Liver (tissue), 9 donors: ENCODE measurements around the gene ITGB6. TPM values are rescaled to one million over a fixed set of nuclear protein-coding genes. Genes with fewer than 3 reads are reported as not detected.
"Not testable (repeated sequence)": the region's sequence is repeated elsewhere in the genome, so short reads cannot be mapped to it uniquely, and the experiment has no call there.

Experiments used
- DNase-seq: peaks from one replicate; pipeline ENCODE4 v3.0.0-alpha.2; 2017; ENCODE audit warnings: low spot score
- H3K27ac ChIP-seq, 2 donors: one replicate each; pipeline ENCODE4 v1.7.0; 2013; ENCODE audit warnings: inconsistent platforms in 2 of 2, low read length in 2 of 2, control low read depth in 1 of 2, low read depth in 1 of 2, mild to moderate bottlenecking in 1 of 2
- H3K27me3 ChIP-seq, 4 donors: one replicate each; pipeline versions ENCODE4 v1.6.1 to v1.7.0; 2013; ENCODE audit warnings: low read length in 3 of 4, inconsistent platforms in 1 of 4, mild to moderate bottlenecking in 1 of 4, moderate library complexity in 1 of 4; ENCODE audit not compliant: control insufficient read depth in 4 of 4, insufficient read depth in 4 of 4
- H3K36me3 ChIP-seq, 4 donors: one replicate each; pipeline versions ENCODE4 v1.6.1 to v1.7.0; 2013; ENCODE audit warnings: low read length in 3 of 4, mild to moderate bottlenecking in 3 of 4, low read depth in 1 of 4, moderate library complexity in 1 of 4; ENCODE audit not compliant: control insufficient read depth in 4 of 4, insufficient read depth in 3 of 4
- H3K4me1 ChIP-seq, 4 donors: one replicate each; pipeline versions ENCODE4 v1.6.1 to v1.7.0; 2013; ENCODE audit warnings: low read length in 3 of 4, mild to moderate bottlenecking in 3 of 4, moderate library complexity in 1 of 4; ENCODE audit not compliant: control insufficient read depth in 4 of 4, insufficient read depth in 4 of 4
- H3K4me3 ChIP-seq, 3 donors: one replicate each; pipeline versions ENCODE4 v1.6.1 to v1.7.0; 2013; ENCODE audit warnings: low read length in 3 of 3, control low read depth in 1 of 3, low read depth in 1 of 3, mild to moderate bottlenecking in 1 of 3
- H3K9ac ChIP-seq, 2 donors: one replicate each; pipeline ENCODE4 v1.7.0; 2013; ENCODE audit warnings: low read length in 2 of 2, mild to moderate bottlenecking in 2 of 2, moderate library complexity in 2 of 2, control low read depth in 1 of 2, low read depth in 1 of 2
- H3K9me3 ChIP-seq, 4 donors: one replicate each; pipeline versions ENCODE4 v1.6.1 to v1.7.0; 2013; ENCODE audit warnings: low read length in 3 of 4; ENCODE audit not compliant: control insufficient read depth in 4 of 4
- EGR1 ChIP-seq, 2 donors: IDR thresholded peaks; 2 replicates each; pipeline ENCODE4 v1.6.1; 2016 to 2018; ENCODE audit warnings: antibody characterized with exemption in 2 of 2, low read depth in 2 of 2
- FOXA1 ChIP-seq: IDR thresholded peaks from 2 replicates; pipeline ENCODE4 v1.6.1; 2016; ENCODE audit warnings: antibody characterized with exemption
- GABPA ChIP-seq, 2 donors: IDR thresholded peaks in 1 of 2; conservative IDR thresholded peaks in 1 of 2; 2 replicates each; pipeline ENCODE4 v1.6.1; 2016; ENCODE audit warnings: antibody characterized with exemption in 2 of 2, mild to moderate bottlenecking in 1 of 2, moderate library complexity in 1 of 2
- HNF4A ChIP-seq, 2 donors: conservative IDR thresholded peaks; 2 replicates each; pipeline ENCODE4 v1.6.1; 2016; ENCODE audit warnings: antibody characterized with exemption in 2 of 2, mild to moderate bottlenecking in 2 of 2
- HNF4G ChIP-seq: IDR thresholded peaks from 2 replicates; pipeline ENCODE4 v1.6.1; 2016; ENCODE audit warnings: antibody characterized with exemption
- JUND ChIP-seq, 2 donors: IDR thresholded peaks; 2 replicates each; pipeline ENCODE4 v1.6.1; 2016; ENCODE audit warnings: antibody characterized with exemption in 2 of 2
- NR2F2 ChIP-seq: IDR thresholded peaks from 2 replicates; pipeline ENCODE4 v1.6.1; 2016; ENCODE audit warnings: antibody characterized with exemption
- RAD21 ChIP-seq, 2 donors: IDR thresholded peaks; 2 replicates each; pipeline ENCODE4 v1.6.1; 2016; ENCODE audit warnings: antibody characterized with exemption in 2 of 2, mild to moderate bottlenecking in 2 of 2
- RXRA ChIP-seq, 2 donors: IDR thresholded peaks; 2 replicates each; pipeline ENCODE4 v1.6.1; 2017 to 2018; ENCODE audit warnings: antibody characterized with exemption in 2 of 2, mild to moderate bottlenecking in 1 of 2
- SP1 ChIP-seq: IDR thresholded peaks from 2 replicates; pipeline ENCODE4 v1.6.1; 2018; ENCODE audit warnings: antibody characterized with exemption, mild to moderate bottlenecking
- TAF1 ChIP-seq: conservative IDR thresholded peaks from 2 replicates; pipeline ENCODE4 v1.6.1; 2016; ENCODE audit warnings: antibody characterized with exemption, mild to moderate bottlenecking
- YY1 ChIP-seq: IDR thresholded peaks from 2 replicates; pipeline ENCODE4 v1.6.1; 2016; ENCODE audit warnings: antibody characterized with exemption, mild to moderate bottlenecking
- WGBS: extraction: QIAGEN DNeasy Blood & Tissue Kit; methylation state at CpG from one replicate; pipeline ENCODE4 v1.1.7; 2013; 5-methylcytosine and 5-hydroxymethylcytosine counted together
- polyA plus RNA-seq, 2 donors: library from polyadenylated mRNA; stranded (reverse) in 1 of 2; unstranded in 1 of 2; fragments of 200-250 nt in 1 of 2; fragments of >200 nt in 1 of 2; fragmentation: Nextera tagmentation in 1 of 2; extraction: Ambion mirVana in 1 of 2; gene quantifications; one replicate each; pipeline versions ENCODE4 v1.2.1 to v1.2.3, GENCODE V29; 2013 to 2015
- total RNA-seq, 2 donors: library from RNA; depleted of rRNA; stranded (reverse); fragments of >200 nt; gene quantifications; one replicate each; pipeline ENCODE4 v1.2.3, GENCODE V29; 2014
- TF ChIP-seq, protein P1 (sequence below): IDR thresholded peaks from 2 replicates; pipeline ENCODE4 v1.6.1; 2016; ENCODE audit warnings: antibody characterized with exemption
- TF ChIP-seq, protein P2 (sequence below): IDR thresholded peaks from 2 replicates; pipeline ENCODE4 v1.6.1; 2016; ENCODE audit warnings: antibody characterized with exemption
- TF ChIP-seq, protein P3 (sequence below): IDR thresholded peaks from 2 replicates; pipeline ENCODE4 v1.6.1; 2016; ENCODE audit warnings: antibody characterized with exemption
- donor health status: healthy.
- donor health status: healthy.
- donor health status: healthy.
- donor health status: healthy.
- donor health status: healthy.

Gene ITGB6
- total and polyA plus RNA-seq, 4 donors: 0.03 to 0.10 (median 0.08) TPM; not detected in 1

DNA sequence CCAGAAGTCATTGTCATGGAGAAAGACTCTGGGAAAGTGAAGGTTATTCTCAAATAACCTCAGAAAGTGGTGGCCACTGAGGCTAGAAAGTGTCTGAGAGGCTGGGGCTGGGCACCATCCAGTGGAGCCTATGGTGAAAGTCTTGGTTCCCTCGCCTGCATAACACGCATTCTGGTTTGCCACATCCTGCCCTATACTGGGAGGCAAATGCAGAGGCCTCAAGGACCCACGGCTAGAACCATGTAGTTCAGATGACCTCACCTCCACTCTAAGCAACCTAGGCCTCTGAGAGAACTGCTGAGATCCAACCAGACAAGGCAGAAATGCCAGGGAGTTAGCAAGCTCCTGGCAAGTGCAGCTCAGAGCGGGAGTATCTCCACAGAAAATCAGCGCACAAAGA is 5.1 kb downstream of the ITGB6 start:
- TF ChIP-seq, protein P1, sequence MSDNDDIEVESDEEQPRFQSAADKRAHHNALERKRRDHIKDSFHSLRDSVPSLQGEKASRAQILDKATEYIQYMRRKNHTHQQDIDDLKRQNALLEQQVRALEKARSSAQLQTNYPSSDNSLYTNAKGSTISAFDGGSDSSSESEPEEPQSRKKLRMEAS: no peak
- no peak for TF ChIP-seq EGR1 (IDR thresholded peaks at IDR 0.05; ENCODE audit: low read depth in 2 of 2)
- TF ChIP-seq, protein P2, sequence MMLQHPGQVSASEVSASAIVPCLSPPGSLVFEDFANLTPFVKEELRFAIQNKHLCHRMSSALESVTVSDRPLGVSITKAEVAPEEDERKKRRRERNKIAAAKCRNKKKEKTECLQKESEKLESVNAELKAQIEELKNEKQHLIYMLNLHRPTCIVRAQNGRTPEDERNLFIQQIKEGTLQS: no peak
- TF ChIP-seq RXRA (IDR thresholded peaks at IDR 0.05): no peak
- TF ChIP-seq NR2F2: no peak
- no peak for TF ChIP-seq HNF4A (conservative IDR thresholded peaks at IDR 0.05)
- TF ChIP-seq, protein P3, sequence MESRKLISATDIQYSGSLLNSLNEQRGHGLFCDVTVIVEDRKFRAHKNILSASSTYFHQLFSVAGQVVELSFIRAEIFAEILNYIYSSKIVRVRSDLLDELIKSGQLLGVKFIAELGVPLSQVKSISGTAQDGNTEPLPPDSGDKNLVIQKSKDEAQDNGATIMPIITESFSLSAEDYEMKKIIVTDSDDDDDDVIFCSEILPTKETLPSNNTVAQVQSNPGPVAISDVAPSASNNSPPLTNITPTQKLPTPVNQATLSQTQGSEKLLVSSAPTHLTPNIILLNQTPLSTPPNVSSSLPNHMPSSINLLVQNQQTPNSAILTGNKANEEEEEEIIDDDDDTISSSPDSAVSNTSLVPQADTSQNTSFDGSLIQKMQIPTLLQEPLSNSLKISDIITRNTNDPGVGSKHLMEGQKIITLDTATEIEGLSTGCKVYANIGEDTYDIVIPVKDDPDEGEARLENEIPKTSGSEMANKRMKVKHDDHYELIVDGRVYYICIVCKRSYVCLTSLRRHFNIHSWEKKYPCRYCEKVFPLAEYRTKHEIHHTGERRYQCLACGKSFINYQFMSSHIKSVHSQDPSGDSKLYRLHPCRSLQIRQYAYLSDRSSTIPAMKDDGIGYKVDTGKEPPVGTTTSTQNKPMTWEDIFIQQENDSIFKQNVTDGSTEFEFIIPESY: no peak
- no peak for TF ChIP-seq YY1
- TF ChIP-seq SP1: no peak
- no peak for TF ChIP-seq RAD21 (IDR thresholded peaks at IDR 0.05)
- no peak for TF ChIP-seq GABPA (IDR thresholded peaks at IDR 0.05 in 1 of 2, conservative IDR thresholded peaks at IDR 0.05 in 1 of 2)
- TF ChIP-seq FOXA1: no peak
- TF ChIP-seq JUND (IDR thresholded peaks at IDR 0.05): no peak
- Histone ChIP-seq H3K27ac (no peak overlapping the region), H3K9ac (no peak overlapping the region), H3K27me3 (no peaks in the 10 kb centered on the region), H3K4me3 (no peak overlapping the region), H3K36me3 (no peaks in the 10 kb centered on the region), H3K9me3 (no peaks in the 10 kb centered on the region), H3K4me1 (no peaks in the 10 kb centered on the region)
- DNase-seq: no peak
- WGBS: 88% methylated on average over 5 of the region's 5 CpGs

DNA sequence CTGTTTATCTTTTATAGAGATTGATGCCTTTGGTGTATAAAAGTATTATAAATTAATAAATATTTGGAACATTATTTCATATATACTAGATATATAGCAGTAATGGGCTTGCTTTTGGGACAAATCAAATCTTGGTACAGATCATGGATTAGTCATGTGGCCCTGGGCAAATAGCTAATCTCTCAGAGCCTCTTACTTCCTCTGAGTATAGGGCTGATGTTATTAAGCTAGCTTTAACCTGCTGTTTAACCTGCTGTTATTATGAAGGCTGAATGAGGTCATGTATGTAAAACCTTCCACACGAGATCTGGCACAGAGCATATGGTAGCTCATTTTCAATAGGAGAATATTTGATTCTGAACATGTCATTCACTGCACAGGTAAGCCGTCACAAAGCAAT is 5.7 kb downstream of the ITGB6 start:
- no peak overlapping the region for H3K9ac ChIP-seq
- H3K9me3 ChIP-seq: no peaks in the 10 kb centered on the region
- no peaks in the 10 kb centered on the region for H3K4me1 ChIP-seq
- no peaks in the 10 kb centered on the region for H3K36me3 ChIP-seq
- no peak overlapping the region for H3K4me3 ChIP-seq
- no peak for DNase-seq
- no peak overlapping the region for H3K27ac ChIP-seq
- TF ChIP-seq SP1 (no peak), NR2F2 (no peak), TAF1 (no peak), HNF4G (no peak), RXRA (IDR thresholded peaks at IDR 0.05) (no peak), YY1 (no peak), HNF4A (conservative IDR thresholded peaks at IDR 0.05) (no peak)
- TF ChIP-seq, protein P3: no peak
- H3K27me3 ChIP-seq: no peaks in the 10 kb centered on the region
- 95% methylated on average over 2 of the region's 2 CpGs for WGBS

DNA sequence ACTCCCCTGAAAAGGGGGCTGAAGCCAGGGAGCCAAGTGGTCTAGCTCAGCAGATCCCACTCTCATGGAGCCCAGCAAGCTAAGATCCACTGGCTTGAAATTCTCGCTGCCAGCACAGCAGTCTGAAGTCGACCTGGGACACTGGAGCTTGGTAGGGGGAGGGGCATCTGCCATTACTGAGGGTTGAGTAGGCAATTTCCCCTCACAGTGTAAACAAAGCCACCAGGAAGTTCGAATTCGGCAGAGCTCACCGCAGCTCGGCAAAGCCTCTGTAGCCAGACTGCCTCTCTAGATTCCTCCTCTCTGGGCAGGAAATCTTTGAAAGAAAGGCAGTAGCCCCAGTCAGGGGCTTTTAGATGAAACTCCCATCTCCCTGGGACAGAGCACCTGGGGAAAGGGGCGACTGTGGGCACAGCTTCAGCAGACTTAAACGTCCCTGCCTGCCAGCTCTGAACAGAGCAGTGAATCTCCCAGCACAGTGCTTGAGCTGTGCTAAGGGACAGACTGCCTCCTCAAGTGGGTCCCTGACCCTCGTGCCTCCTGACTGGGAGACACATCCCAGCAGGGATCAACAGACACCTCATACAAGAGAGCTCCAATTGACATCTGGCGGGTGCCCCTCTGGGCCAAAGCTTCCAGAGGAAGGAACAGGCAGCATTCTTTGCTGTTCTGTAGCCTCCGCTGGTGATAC is 18.8 kb downstream of the ITGB6 start:
- not testable (repeated sequence) for H3K27me3 ChIP-seq, H3K9ac ChIP-seq, DNase-seq, H3K4me3 ChIP-seq, H3K36me3 ChIP-seq, H3K4me1 ChIP-seq, H3K27ac ChIP-seq, H3K9me3 ChIP-seq
- 47% methylated on average over 11 of the region's 11 CpGs for WGBS

DNA sequence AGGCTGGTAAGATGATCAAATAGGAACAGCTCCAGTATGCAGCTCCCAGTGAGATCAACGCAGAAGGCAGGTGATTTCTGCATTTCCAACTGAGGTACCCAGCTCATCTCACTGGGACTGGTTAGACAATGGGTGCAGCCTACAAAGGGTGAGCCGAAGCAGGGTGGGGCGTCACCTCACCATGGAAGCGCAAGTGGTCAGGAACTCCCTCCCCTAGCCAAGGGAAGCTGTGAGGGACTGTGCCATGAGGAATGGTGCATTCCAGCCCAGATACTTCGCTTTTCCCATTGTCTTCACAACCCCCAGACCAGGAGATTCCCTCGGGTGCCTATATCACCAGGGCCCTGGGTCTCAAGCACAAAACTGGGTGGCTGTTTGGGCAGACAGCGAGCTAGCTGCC is 19.4 kb downstream of the ITGB6 start:
- H3K4me3 ChIP-seq, H3K9me3 ChIP-seq, H3K4me1 ChIP-seq, H3K27ac ChIP-seq, H3K9ac ChIP-seq, DNase-seq, H3K36me3 ChIP-seq, H3K27me3 ChIP-seq: not testable (repeated sequence)
- 92% methylated on average over 7 of the region's 7 CpGs for WGBS
